MG63 (cell line): Measurements from ENCODE around the gene LY9. TPM values are rescaled to one million over a fixed set of nuclear protein-coding genes. Genes with fewer than 3 reads are reported as not detected.

ENCODE experiments used
- DNase-seq: peaks from one replicate; pipeline ENCODE4 v3.0.0-alpha.2; 2020
- H3K27me3 ChIP-seq: fragments of 250-450 bp; sonication (Bioruptor Pico); 2 replicates; pipeline ENCODE4 v1.5.1; 2020; ENCODE audit warnings: mild to moderate bottlenecking, moderate library complexity
- H3K36me3 ChIP-seq: fragments of 250-450 bp; sonication (Bioruptor Pico); 2 replicates; pipeline ENCODE4 v1.5.1; 2020; ENCODE audit warnings: mild to moderate bottlenecking, moderate library complexity
- H3K4me3 ChIP-seq: fragments of 250-450 bp; sonication (Bioruptor Pico); 2 replicates; pipeline ENCODE4 v1.5.1; 2020; ENCODE audit warnings: mild to moderate bottlenecking, moderate library complexity
- H3K9me3 ChIP-seq: fragments of 250-450 bp; sonication (Bioruptor Pico); 2 replicates; pipeline ENCODE4 v1.5.1; 2020; ENCODE audit warnings: mild to moderate bottlenecking, moderate library complexity
- total RNA-seq: library from RNA; depleted of rRNA; stranded (reverse); fragments of >200 nt; shearing (Covaris generic); gene quantifications from 2 replicates; pipeline ENCODE4 v1.2.3, GENCODE V29; 2014; ENCODE audit warnings: low replicate concordance

LY9 gene
- total RNA-seq, 1 experiment from 2014 or later = not detected

GRCh38 chr1:160811147-160811546 is 15.2 kb downstream of the LY9 start:
- no peaks in the 10 kb centered on the region for H3K36me3 ChIP-seq
- H3K4me3 ChIP-seq = no peak overlapping the region
- no peak for DNase-seq
- H3K9me3 ChIP-seq = no peaks in the 10 kb centered on the region
- no peaks in the 10 kb centered on the region for H3K27me3 ChIP-seq

GRCh38 chr1:160813215-160813614 is 17.2 kb downstream of the LY9 start:
- no peak overlapping the region for H3K4me3 ChIP-seq
- peaks cover 2% of the 10 kb centered on the region; the same call in 1 of the 2 replicates for H3K27me3 ChIP-seq
- no peaks in the 10 kb centered on the region for H3K9me3 ChIP-seq
- H3K36me3 ChIP-seq = no peaks in the 10 kb centered on the region
- no peak for DNase-seq

- DNase-seq = no peak
- H3K4me3 ChIP-seq = no peak overlapping the region
- peaks cover 2% of the 10 kb centered on the region; the same call in 1 of the 2 replicates for H3K27me3 ChIP-seq
- H3K9me3 ChIP-seq = no peaks in the 10 kb centered on the region
- H3K36me3 ChIP-seq = no peaks in the 10 kb centered on the region
Observed at GRCh38 chr1:160814316-160814715, 18.3 kb downstream of the LY9 start.

GRCh38 chr1:160814856-160815255 is 18.9 kb downstream of the LY9 start:
- DNase-seq = no peak
- no peak overlapping the region for H3K4me3 ChIP-seq
- H3K27me3 ChIP-seq = peaks cover 2% of the 10 kb centered on the region; the same call in 1 of the 2 replicates
- H3K9me3 ChIP-seq = no peaks in the 10 kb centered on the region
- H3K36me3 ChIP-seq = no peaks in the 10 kb centered on the region

- no peaks in the 10 kb centered on the region for H3K36me3 ChIP-seq
- no peaks in the 10 kb centered on the region for H3K9me3 ChIP-seq
- no peak for DNase-seq
- H3K4me3 ChIP-seq = no peak overlapping the region
- H3K27me3 ChIP-seq = peaks cover 2% of the 10 kb centered on the region; the same call in 1 of the 2 replicates
Observed at GRCh38 chr1:160818207-160818937, 22.4 kb downstream of the LY9 start.

- Histone ChIP-seq H3K36me3 (no peaks in the 10 kb centered on the region), H3K27me3 (peaks cover 2% of the 10 kb centered on the region; the same call in 1 of the 2 replicates), H3K4me3 (no peak overlapping the region), H3K9me3 (no peaks in the 10 kb centered on the region)
- no peak for DNase-seq
Observed at GRCh38 chr1:160819186-160819585, 23.2 kb downstream of the LY9 start.

GRCh38 chr1:160821627-160822026 is 25.7 kb downstream of the LY9 start:
- no peaks in the 10 kb centered on the region for H3K9me3 ChIP-seq
- H3K27me3 ChIP-seq = peaks cover 2% of the 10 kb centered on the region; the same call in 1 of the 2 replicates
- no peak overlapping the region for H3K4me3 ChIP-seq
- no peaks in the 10 kb centered on the region for H3K36me3 ChIP-seq
- DNase-seq = no peak

- Histone ChIP-seq H3K9me3 (no peaks in the 10 kb centered on the region), H3K4me3 (no peak overlapping the region), H3K36me3 (no peaks in the 10 kb centered on the region), H3K27me3 (no peaks in the 10 kb centered on the region)
- DNase-seq = no peak
Observed at GRCh38 chr1:160823296-160823695, 27.3 kb downstream of the LY9 start.

GRCh38 chr1:160826546-160826945 is 30.6 kb downstream of the LY9 start:
- H3K36me3 ChIP-seq = no peaks in the 10 kb centered on the region
- H3K27me3 ChIP-seq = no peaks in the 10 kb centered on the region
- H3K4me3 ChIP-seq = no peak overlapping the region
- no peak for DNase-seq
- no peaks in the 10 kb centered on the region for H3K9me3 ChIP-seq

- no peak overlapping the region for H3K4me3 ChIP-seq
- no peaks in the 10 kb centered on the region for H3K27me3 ChIP-seq
- no peaks in the 10 kb centered on the region for H3K36me3 ChIP-seq
- DNase-seq = peak; percentile 31
- no peaks in the 10 kb centered on the region for H3K9me3 ChIP-seq
Observed at GRCh38 chr1:160827418-160827817, 31.4 kb downstream of the LY9 start.

- no peak for DNase-seq
- Histone ChIP-seq H3K27me3 (no peaks in the 10 kb centered on the region), H3K36me3 (no peaks in the 10 kb centered on the region), H3K9me3 (no peaks in the 10 kb centered on the region), H3K4me3 (no peak overlapping the region)
Observed at GRCh38 chr1:160829766-160830165, 33.8 kb downstream of the LY9 start.

- H3K27me3 ChIP-seq = no peaks in the 10 kb centered on the region
- DNase-seq = peak; percentile 43
- no peaks in the 10 kb centered on the region for H3K9me3 ChIP-seq
- no peak overlapping the region for H3K4me3 ChIP-seq
- no peaks in the 10 kb centered on the region for H3K36me3 ChIP-seq
Observed at GRCh38 chr1:160830321-160831153, 34.6 kb downstream of the LY9 start.

- Histone ChIP-seq H3K27me3 (no peaks in the 10 kb centered on the region), H3K4me3 (no peak overlapping the region), H3K9me3 (no peaks in the 10 kb centered on the region), H3K36me3 (no peaks in the 10 kb centered on the region)
- no peak for DNase-seq
Observed at GRCh38 chr1:160834945-160835565, 39.1 kb downstream of the LY9 start.

GRCh38 chr1:160835751-160836150 is 39.8 kb downstream of the LY9 start:
- Histone ChIP-seq H3K27me3 (no peaks in the 10 kb centered on the region), H3K36me3 (no peaks in the 10 kb centered on the region), H3K9me3 (no peaks in the 10 kb centered on the region)

GRCh38 chr1:160836561-160836960 is 40.6 kb downstream of the LY9 start:
- Histone ChIP-seq H3K36me3 (no peaks in the 10 kb centered on the region), H3K27me3 (no peaks in the 10 kb centered on the region), H3K4me3 (no peak overlapping the region), H3K9me3 (no peaks in the 10 kb centered on the region)
- no peak for DNase-seq

More at GRCh38 chr1:160835751-160836150, 39.8 kb downstream of the LY9 start:
- no peak overlapping the region for H3K4me3 ChIP-seq
- DNase-seq = no peak

GRCh38 chr1:160836981-160837557 is 41.1 kb downstream of the LY9 start:
- no peak overlapping the region for H3K4me3 ChIP-seq
- no peaks in the 10 kb centered on the region for H3K9me3 ChIP-seq
- H3K36me3 ChIP-seq = no peaks in the 10 kb centered on the region
- no peak for DNase-seq
- no peaks in the 10 kb centered on the region for H3K27me3 ChIP-seq
